GM21576 (cell line): ENCODE measurements around the gene THAP11.
"Not testable (repeated sequence)": the region's sequence is repeated elsewhere in the genome, so short reads cannot be mapped to it uniquely, and the experiment has no call there.

Experiments
- ATAC-seq: cut with Tn5 transposase; IDR thresholded peaks from one replicate; pipeline ENCODE4 v1.9.1; 2021; ENCODE audit warnings: mild to moderate bottlenecking, moderate library complexity; ENCODE audit not compliant: unreplicated experiment

The THAP11 gene

DNA sequence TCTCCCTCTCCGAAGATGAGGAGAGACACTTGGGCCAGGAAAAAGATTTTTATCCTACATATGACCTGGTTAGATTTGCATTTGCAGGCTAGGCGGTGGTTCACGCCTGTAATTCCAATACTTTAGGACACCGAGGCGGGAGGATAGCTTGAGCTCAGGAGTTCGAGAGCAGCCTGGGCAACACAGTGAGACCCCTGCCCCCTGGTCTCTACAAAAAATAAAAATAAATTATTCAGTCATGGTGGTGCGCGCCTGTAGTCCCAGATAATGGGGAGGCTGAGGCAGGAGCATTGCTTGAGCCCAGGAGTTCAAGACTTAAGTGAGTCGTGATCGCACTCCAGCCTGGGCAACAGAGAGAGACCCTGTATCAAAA is 7.9 kb upstream of the THAP11 start:
- no peak for ATAC-seq

- ATAC-seq: not testable (repeated sequence)
Measured at GRCh38 chr16:67837190-67837589, 4.9 kb upstream of the THAP11 start.

- ATAC-seq: no peak
Measured at GRCh38 chr16:67837811-67838210, 4.3 kb upstream of the THAP11 start.

DNA sequence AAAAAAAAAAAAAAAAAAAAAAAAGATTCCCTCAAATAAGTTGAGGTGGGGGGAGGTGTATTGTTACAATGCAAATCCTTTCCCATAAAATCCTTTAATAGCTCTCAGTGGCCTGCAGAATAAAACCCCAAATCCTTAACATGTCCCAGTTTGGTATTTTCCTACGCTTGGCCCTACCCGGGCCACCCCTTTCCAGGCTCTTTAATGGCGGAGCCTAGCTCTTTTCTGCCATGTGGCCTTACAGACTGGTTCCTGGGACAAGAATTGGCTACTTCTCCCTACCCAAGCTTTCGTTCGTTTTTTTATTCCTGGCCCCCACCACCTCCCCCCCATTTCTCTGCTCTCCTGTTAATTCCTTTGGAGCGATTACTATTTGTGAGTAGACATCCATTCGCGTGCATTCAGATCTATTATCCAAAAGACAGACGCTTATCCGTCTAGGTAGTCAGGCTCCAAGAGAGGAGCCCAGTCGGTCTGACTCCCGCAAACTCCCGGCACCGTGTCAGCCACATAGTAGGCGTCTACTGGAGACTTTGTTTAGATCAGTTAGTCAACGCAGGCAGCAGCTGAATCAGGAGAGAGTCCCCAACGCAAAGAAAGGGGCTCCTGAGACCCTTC is 813 bp upstream of the THAP11 start:
- ATAC-seq: no peak

GRCh38 chr16:67842509-67843342 is 606 bp downstream of the THAP11 start:
- peak; percentile 10 for ATAC-seq

GRCh38 chr16:67843343-67843765 is 1.2 kb downstream of the THAP11 start:
- no peak for ATAC-seq

GRCh38 chr16:67844497-67844896 is 2.4 kb downstream of the THAP11 start:
- no peak for ATAC-seq

DNA sequence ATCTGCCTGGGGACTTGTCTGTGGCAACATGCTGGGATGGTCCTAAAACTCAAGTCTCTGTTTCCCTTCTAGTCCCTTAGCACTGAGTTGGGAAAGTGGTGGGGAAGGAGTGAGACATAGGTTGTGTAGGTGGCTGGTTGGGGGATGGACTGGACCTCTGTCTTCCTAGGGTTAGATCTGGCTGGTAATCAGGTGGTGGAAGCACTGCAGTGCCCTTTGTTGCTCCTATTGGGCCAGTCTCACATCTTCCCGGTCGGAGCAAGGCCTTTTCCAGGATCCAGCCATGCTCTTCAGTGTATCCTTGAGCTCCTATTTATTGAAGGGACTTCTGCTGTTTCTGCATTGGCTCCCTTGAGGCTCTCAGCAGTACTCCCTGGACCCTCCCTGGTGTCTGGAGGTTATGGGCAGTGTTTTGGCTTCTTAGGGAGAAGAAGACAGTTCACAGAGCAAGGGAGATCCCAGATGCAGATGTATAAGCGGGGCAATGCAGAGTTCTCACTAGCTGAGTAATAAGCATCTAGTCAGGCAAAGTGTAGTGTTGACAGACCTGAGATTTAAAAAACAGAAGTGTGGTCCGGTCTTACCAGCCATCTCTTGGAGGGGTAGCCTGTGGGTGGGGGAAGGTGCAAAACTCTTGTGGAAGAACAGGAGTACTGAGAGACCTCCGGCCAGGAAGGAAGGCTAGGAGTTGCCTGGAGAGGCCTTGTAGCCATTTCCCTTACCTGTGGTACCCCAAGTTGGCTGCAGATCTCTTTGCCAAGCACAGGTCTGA is 3.4 kb downstream of the THAP11 start:
- no peak for ATAC-seq

- ATAC-seq: no peak
Measured at GRCh38 chr16:67846063-67846319, 3.9 kb downstream of the THAP11 start.

DNA sequence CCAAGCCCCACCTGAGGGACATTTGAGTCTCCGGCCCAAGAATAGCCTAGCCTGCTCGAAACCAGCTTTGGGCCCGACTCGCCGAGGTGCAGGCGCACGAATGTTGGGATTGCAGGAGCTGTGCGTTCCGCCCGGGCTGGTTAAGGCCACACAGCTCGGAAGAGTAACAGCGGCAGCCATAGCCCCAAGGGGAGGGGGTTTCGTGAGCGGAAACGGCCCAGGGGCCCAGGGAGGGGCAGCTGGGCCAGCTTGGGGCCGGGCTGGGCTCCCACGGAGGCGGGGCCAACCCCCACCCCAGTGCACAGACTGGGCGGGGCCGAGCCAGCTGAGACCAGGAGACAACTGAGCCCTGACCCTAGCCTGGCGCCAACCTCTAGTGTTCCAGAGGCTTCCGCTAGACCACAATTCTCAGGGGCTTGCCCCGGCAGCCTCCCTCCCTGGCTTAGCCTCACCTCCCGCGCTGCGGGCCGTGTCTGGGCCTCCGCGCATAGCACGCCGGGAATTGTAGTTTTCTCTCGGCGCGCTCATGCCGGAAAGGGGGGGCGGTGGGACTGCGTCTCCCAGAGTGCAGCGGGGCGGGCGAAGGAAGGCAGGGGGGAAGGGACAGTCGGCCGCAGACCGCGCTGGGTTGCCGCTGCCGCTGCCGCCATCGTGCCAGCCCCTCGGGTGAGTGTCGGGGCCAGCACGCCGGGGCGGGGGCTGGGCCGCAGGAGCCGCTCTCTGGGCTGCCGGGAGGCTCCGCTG is 4.4 kb downstream of the THAP11 start, which contains the start of gene NUTF2:
TSS of gene NUTF2 (plus strand) at position 614 of the 744 bp plus-strand sequence. CDS start 18,198 bp downstream, outside the sequence.
- peak; percentile 52 for ATAC-seq

- ATAC-seq: peak; percentile 29
Measured at GRCh38 chr16:67847064-67847861, 5.1 kb downstream of the THAP11 start, which contains the start of gene CENPT. CENPT (minus strand) TSS chr16:67847693; CDS start chr16:67833859, 13,834 bp downstream.

GRCh38 chr16:67848118-67848517 is 6.0 kb downstream of the THAP11 start:
- no peak for ATAC-seq

DNA sequence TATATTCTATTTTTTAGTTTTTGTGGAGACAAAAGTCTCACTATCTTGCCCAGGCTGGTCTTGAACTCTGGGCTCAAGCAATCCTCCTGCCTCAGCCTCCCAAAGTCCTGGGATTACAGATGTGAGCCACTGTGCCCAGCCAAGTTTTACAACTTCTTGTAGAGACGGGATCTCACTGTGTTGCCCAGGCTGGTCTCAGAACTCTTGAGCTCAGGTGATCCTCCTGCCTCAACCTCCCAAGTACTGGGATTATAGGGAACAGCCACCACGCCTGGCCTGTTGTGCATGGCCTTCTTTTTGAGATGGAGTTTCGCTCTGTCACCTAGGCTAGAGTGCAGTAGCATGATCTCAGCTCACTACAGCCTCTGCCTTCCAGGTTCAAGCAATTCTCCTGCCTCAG is 11.6 kb downstream of the THAP11 start:
- no peak for ATAC-seq

DNA sequence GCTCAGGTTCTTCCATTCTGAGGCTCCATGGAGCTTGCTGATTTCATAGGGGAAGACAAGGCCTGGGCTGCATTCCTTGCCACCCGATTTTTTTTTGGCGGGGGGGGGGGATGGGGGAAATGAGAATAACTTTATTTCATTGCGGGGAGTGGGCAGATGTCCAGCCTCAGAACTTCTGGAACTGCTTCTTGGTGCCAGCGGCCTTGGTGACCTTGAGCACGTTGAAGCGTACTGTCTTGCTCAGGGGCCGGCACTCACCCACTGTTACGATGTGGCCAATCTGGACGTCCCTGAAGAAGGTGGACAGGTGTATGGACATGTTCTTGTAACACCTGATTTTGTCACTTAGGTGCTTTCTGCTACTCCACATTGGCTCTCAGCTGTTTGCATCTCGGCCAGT is 13.7 kb downstream of the THAP11 start:
- no peak for ATAC-seq

- no peak for ATAC-seq
Measured at GRCh38 chr16:67856927-67857546, 14.9 kb downstream of the THAP11 start.

- no peak for ATAC-seq
Measured at GRCh38 chr16:67857547-67858233, 15.6 kb downstream of the THAP11 start.

DNA sequence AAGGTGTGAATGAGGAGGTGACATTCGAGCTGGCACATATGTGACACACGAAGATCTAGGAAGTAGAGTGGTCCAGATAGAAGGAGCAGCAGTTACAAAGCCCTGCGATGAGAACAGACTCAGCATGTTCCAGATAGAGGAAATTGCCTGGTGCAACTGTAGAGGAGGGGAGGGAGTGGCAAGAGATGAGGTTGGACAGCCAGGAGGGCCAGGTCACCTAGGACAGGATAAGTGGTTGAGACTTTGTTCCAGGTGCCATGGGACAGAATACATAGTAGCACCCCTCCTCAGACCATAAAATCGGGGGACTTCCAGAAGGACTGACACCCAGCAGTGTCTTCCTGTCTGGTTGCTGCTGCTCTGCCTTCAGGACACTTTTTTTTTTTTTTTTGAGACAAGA is 16.4 kb downstream of the THAP11 start:
- no peak for ATAC-seq

- no peak for ATAC-seq
Measured at GRCh38 chr16:67860589-67861398, 18.7 kb downstream of the THAP11 start.
